GM21786 (cell line): ENCODE results near the gene PIGU.

ENCODE experiments used
- ATAC-seq: cut with Tn5 transposase; IDR thresholded peaks from one replicate; pipeline ENCODE4 v1.9.1; 2021; ENCODE audit not compliant: unreplicated experiment

PIGU gene

DNA sequence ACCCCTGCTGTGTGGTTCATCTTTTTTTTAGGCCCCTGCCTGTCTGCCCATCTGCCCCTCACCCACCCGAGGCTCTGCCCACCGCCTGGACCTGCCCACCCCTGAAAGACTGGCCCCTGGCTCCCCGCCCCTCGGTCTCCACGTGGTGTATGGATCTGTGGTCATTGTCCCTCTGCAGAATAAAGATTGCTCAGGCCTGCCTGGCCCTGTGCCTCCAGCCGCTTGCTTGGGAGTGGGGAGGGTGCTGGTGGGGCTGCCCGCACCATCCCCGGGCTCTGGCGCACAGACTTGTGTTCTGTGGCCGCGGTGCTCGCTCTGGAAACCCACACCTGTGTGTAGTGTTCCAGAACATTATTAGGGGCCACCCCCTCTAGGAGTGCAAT is 116.8 kb downstream of the PIGU start:
- ATAC-seq, result no peak

GRCh38 chr20:34559311-34560140 is 117.4 kb downstream of the PIGU start:
- no peak for ATAC-seq

DNA sequence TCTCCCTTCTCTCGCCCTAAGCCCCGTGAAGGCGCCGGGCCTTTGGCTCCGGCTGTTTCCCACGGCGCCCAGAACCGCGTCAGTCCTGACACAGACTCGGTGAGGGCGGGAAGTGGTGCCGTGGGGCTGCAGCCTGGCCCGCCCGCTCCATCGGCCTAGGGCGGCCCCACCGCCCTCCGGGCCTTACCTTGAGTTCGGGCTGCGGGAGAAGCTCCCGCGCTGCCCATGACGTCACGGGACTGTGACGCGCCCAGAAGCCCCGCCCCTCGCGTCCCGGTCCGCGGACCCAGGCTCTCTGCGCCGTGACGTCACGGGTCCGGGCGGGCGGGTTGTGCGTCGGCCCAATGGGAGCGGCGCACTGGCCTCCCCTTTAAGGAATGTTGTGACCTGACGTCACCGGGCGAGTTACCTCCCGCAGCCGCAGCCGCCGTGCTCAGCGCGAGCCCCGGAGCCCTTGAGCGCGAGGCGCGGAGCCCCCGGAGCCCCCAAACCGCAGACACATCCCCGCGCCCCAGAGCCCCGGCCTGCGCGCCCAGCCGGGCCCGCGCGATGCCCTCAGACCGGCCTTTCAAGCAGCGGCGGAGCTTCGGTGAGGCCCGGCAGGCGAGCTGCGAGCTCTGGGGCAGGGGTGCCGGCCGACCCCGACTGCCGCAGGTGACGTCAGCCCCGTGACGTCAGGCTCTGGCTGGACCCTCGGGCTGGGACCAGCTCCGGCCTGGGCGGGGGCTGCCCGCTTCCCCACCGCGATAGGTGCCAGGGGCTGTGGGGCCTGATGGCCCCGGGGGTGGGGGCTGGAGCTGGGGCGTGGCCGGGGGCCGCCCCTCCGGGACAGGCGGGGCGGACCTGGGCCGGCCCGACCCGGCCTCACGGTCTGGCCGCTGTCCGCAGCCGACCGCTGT is 118.3 kb downstream of the PIGU start, which contains the start of gene MAP1LC3A:
MAP1LC3A (plus strand) TSS at position 399 of the 899 bp plus-strand sequence; CDS start at position 550, 151 bp downstream.
- no peak for ATAC-seq

DNA sequence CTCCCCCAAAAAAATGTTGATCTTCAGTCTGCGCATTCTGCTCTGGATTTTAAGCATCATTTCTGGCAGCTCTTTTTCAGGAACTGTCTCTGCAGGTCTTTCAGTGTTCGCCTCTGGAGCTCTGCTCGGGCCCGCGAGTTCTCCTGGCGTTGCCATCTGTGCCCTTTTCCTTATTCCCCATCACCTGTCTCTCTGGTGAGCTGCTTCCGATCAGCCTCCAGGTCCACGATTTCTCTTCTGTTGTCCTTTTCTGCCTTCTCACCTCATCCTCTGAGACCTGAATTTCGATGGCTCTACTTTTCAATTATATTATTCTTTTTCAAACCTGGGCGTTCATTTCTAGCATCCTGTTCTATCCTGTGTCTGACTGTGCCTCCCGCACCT is 119.0 kb downstream of the PIGU start:
- no peak for ATAC-seq

DNA sequence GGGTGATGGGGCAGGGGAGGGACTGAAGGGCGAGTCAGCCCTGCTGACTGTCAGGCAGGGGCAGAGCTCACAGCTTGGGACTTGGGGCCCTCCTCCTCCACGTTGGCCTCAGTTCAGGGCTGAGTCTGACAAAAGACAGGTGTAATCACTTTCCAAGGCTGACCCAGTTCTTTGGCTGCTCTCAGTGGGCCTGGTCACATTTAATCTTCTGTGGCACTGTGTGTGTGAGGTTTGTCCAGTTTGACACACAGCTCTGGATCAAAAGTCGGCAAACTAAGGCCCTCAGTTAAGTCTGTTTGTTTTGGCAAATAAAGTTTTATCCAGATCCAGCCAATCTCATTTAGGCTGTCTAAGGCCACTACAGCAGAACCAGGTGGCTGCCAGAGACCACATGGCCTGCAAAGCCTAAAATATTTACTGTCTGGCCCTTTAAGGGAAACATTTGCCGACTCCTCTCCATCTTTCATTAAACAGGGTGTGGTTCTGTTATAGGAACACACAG is 123.5 kb downstream of the PIGU start:
- ATAC-seq, result no peak

DNA sequence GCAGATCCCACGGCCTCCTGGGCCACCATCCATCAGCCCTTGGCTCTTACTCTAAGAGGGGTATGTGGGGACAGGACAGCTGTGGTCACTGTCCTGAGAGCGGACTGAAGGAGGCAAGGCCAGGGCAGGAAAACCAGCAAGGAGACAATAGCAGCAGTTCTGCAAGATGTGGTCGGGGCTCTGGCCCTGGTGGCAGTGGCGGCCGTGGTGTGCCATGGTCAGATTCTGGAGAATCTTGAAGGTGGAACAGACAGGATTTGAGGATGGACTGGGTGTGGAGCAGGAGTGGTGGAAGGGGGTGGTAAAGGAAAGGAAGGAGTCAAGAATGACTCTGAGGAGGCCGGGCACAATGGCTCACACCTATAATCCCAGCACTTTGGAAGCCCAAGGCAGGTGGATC is 124.3 kb downstream of the PIGU start:
- ATAC-seq, result no peak

DNA sequence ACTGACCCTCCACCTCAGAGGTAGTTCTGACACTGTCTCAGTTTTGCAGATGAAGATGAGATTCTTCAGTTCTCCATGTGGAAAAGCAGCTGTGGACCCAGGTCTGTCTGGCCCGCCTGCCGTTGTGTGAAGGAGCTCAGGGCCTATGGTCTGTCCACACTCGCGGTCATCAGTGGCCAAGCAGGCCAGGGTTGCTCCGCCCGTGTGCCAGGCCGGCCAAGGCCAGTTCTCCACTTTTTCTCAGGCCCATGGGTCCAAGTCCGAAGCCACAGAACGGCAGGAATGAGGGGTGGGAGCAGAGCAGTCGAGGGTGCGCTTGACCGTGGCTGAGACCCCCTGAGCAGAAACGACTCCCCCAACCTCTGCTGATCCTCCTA is 127.0 kb downstream of the PIGU start:
- ATAC-seq, result no peak

DNA sequence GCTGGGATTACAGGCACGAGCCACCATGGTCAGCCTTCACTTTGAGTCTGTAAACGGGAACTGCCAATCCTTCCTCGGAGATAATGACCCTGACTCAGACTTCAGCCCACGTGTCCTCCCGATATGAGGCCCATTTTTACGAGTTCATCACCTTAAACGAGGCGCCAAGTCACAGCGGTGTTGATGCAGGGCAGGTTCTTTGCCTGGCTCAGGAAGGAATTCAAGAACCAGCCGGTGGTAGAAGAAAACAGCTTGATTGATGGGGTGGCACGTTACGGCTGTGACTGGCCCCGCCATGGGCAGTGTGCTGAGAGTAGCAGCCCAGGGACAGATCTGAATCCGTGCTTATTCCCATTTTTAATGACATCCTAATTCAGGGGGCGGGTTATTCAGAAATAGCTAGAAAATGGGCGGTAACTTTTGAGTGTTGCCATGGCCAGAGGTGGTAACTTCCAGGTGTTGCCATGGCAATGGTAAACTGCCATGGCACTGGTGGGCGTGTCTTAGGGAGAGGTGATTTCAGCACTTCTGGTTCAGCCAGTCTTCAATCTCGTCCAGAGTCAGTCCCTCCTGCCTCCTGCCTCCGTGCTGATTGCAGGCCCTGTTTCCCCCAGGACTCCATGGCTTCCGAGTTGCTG is 127.5 kb downstream of the PIGU start:
- ATAC-seq, result no peak

DNA sequence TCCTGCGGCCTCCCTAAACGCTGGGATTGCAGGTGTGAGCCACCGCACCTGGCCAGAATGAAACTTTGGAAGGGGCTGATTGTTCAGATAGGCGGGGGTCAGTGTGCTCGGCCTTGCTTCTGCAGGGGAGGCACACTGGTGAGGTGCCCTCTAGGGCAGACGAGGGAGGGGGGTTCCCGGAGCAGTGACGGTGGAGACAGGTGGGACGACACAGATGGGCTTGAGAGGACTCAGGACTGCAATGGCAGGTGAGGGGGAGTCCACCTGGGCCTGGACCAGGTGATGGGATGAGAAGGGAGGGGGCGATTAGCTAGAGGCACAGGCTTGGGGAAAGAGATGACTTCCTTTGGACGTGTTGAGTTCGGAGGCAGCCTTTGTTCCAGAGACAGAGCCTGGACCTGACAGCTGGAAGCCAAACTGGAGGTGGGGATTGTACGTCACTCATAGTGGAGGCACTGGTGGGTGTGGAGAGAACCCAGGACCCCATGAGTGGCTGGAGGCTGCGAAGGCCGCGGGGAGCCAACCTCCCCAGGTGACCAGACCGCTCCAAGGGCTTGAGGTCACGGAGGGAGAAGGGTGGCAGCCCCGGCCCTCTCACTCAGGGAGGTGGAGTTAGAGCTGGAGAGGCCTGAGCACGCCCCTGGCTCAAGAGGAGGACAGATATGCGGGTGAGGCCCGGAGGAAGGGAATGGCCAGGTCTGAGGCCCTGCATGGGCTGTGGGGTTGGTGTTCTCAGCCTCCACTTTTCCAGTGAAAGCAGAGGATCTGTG is 128.9 kb downstream of the PIGU start:
- no peak for ATAC-seq

- no peak for ATAC-seq
Observed at GRCh38 chr20:34546751-34547181, 130.1 kb downstream of the PIGU start.

GRCh38 chr20:34544109-34544796 is 132.6 kb downstream of the PIGU start:
- ATAC-seq, result no peak

- ATAC-seq, result no peak
Observed at GRCh38 chr20:34543463-34544056, 133.3 kb downstream of the PIGU start.

DNA sequence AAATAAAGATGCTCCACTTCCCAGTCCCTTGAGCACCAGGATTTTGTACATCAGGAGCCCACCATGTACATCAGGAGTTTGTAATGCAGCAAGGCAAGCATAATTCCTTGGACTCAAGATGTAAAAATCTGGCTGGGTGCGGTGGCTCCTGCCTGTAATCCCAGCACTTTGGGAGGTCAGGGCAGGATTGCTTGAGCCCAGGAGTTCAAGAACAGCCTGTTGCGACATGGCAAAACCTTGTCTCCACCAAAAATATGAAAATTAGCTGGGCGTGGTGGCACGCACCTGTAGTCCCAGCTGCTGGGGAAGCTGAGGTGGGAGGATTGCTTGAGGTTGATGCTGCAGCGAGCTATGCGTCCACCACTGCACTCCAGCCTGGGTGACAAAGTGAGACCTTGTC is 134.5 kb downstream of the PIGU start:
- no peak for ATAC-seq

GRCh38 chr20:34541917-34542316 is 135.0 kb downstream of the PIGU start:
- ATAC-seq, result no peak

DNA sequence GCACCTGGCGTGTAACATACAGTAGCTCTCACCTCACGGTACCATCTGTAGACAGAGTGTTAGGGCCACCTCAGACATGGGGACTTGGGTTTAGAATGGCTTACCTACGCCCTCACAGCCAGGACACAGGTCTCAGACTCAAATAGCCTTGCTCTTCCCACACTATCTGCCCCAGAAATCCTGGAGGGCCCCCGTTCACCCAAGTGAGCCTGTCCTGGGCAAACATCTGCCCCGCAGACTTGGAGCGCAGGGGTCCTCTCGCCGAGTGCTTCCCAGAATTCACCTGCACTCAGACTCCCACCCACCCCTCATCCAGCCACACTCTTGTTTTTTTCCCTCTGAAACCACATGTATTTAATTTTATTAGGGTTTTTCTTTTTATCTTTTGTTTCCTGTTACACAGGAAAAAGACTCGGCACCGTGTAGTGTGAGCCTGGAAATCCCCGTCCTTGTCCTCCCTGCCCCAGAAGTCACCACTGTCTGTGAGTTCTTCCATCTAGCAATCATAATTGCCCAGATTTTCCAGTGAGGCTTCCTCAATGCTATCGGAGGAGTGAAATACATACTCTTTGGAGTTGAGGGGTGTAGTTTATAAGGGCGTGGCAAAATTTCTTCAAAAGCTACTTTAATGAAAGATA is 135.5 kb downstream of the PIGU start:
- ATAC-seq, result no peak

GRCh38 chr20:34540596-34541263 is 136.2 kb downstream of the PIGU start:
- no peak for ATAC-seq

DNA sequence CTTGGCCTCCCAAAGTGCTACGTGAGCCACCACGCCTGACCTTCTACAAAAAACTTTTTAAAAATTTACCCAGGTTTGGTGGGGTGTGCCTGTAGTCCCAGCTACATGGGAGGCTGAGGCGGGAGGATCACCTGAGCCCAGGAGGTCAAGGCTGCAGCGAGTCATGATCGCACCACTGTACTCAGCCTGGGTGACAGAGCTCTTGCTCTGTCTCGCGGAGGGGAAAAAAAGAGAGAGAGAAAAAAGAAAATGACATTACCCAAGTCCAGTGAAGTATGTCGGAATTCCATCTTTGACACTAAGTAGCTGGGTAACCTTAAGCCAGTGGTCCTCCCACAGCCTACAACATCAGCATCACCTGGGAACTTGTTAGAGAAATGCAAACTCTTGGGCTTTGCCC is 137.1 kb downstream of the PIGU start:
- no peak for ATAC-seq

- no peak for ATAC-seq
Observed at GRCh38 chr20:34538671-34539123, 138.2 kb downstream of the PIGU start.
